ENCODE measurements around the gene ENOPH1.

- TF ChIP-seq CTCF (IDR thresholded peaks at IDR 0.05; ENCODE audit: low read length) = no peak
- TF ChIP-seq EZH2 (IDR thresholded peaks at IDR 0.05; ENCODE audit: borderline replicate concordance, low read length) = no peak
Measured at GRCh38 chr4:82381661-82382296, 48.6 kb upstream of the ENOPH1 start.
